Type B pancreatic cell (in vitro differentiated cells): ENCODE measurements around the gene MPPED1. TPM values are rescaled to one million over a fixed set of nuclear protein-coding genes. Genes with fewer than 3 reads are reported as not detected.

Experiments
- DNase-seq: peaks from one replicate; pipeline ENCODE4 v3.0.0; 2021; ENCODE audit warnings: mixed read lengths; ENCODE audit not compliant: unreplicated experiment; ENCODE audit errors: extremely low spot score
- H3K27ac Mint-ChIP-seq: 2 replicates; pipeline ENCODE4 v1.8.0; 2021; ENCODE audit warnings: mild to moderate bottlenecking, mixed read lengths
- H3K27me3 Mint-ChIP-seq: 2 replicates; pipeline ENCODE4 v1.8.0; 2021; ENCODE audit warnings: mixed read lengths
- H3K36me3 Mint-ChIP-seq: 2 replicates; pipeline ENCODE4 v1.8.0; 2021; ENCODE audit warnings: mixed read lengths
- H3K4me1 Mint-ChIP-seq: one replicate; pipeline ENCODE4 v1.8.0; 2021; ENCODE audit warnings: mixed read lengths; ENCODE audit not compliant: unreplicated experiment
- H3K4me3 Mint-ChIP-seq: 2 replicates; pipeline ENCODE4 v1.8.0; 2021; ENCODE audit warnings: mild to moderate bottlenecking, mixed read lengths
- H3K9me3 Mint-ChIP-seq: 2 replicates; pipeline ENCODE4 v1.8.0; 2021; ENCODE audit warnings: mixed read lengths
- CTCF ChIP-seq: fragments of 200-600 bp; sonication (generic); conservative IDR thresholded peaks from 2 replicates; pipeline ENCODE4 v1.5.0; 2021; ENCODE audit warnings: antibody characterized with exemption, mild to moderate bottlenecking
- total RNA-seq: library from RNA; stranded (reverse); gene quantifications from 2 replicates; pipeline ENCODE4 v1.2.1, GENCODE V29; 2021; ENCODE audit warnings: low replicate concordance

MPPED1 gene
- total RNA-seq, 1 donor from 2014 or later = 1.2 TPM

GRCh38 chr22:43473441-43473840, 61.6 kb downstream of the MPPED1 start:
- DNase-seq = no peak
- H3K4me3 Mint-ChIP-seq = no peak overlapping the region
- H3K9me3 Mint-ChIP-seq = no peaks in the 10 kb centered on the region
- peaks cover 5% of the 10 kb centered on the region for H3K36me3 Mint-ChIP-seq
- no peak overlapping the region for H3K27ac Mint-ChIP-seq
- H3K4me1 Mint-ChIP-seq = no peaks in the 10 kb centered on the region
- no peak for TF ChIP-seq CTCF
- H3K27me3 Mint-ChIP-seq = peaks cover 28% of the 10 kb centered on the region

GRCh38 chr22:43474161-43475101, 62.6 kb downstream of the MPPED1 start:
- no peak overlapping the region for H3K27ac Mint-ChIP-seq
- peaks cover 5% of the 10 kb centered on the region for H3K36me3 Mint-ChIP-seq
- no peak for DNase-seq
- no peak for TF ChIP-seq CTCF
- H3K27me3 Mint-ChIP-seq = peaks cover 21% of the 10 kb centered on the region
- H3K4me3 Mint-ChIP-seq = no peak overlapping the region
- H3K9me3 Mint-ChIP-seq = no peaks in the 10 kb centered on the region
- peaks cover 3% of the 10 kb centered on the region for H3K4me1 Mint-ChIP-seq

- H3K9me3 Mint-ChIP-seq = no peaks in the 10 kb centered on the region
Measured at GRCh38 chr22:43475549-43476076, 63.8 kb downstream of the MPPED1 start.

GRCh38 chr22:43476341-43476740, 64.5 kb downstream of the MPPED1 start:
- TF ChIP-seq CTCF = peak; percentile 32
- no peak for DNase-seq

More at GRCh38 chr22:43475549-43476076, 63.8 kb downstream of the MPPED1 start:
- DNase-seq = no peak
- Mint-ChIP-seq H3K36me3 (no peaks in the 10 kb centered on the region), H3K4me1 (peaks cover 3% of the 10 kb centered on the region), H3K27ac (no peak overlapping the region), H3K27me3 (peaks cover 10% of the 10 kb centered on the region), H3K4me3 (no peak overlapping the region)
- TF ChIP-seq CTCF = no peak

GRCh38 chr22:43476751-43477725, 65.2 kb downstream of the MPPED1 start:
- peaks cover 7% of the 10 kb centered on the region for H3K27me3 Mint-ChIP-seq
- no peak for DNase-seq
- no peak overlapping the region for H3K27ac Mint-ChIP-seq
- H3K36me3 Mint-ChIP-seq = no peaks in the 10 kb centered on the region
- no peak overlapping the region for H3K4me3 Mint-ChIP-seq
- H3K9me3 Mint-ChIP-seq = no peaks in the 10 kb centered on the region
- TF ChIP-seq CTCF = no peak
- H3K4me1 Mint-ChIP-seq = peaks cover 3% of the 10 kb centered on the region

More at GRCh38 chr22:43476341-43476740, 64.5 kb downstream of the MPPED1 start:
- no peak overlapping the region for H3K4me3 Mint-ChIP-seq
- H3K36me3 Mint-ChIP-seq = no peaks in the 10 kb centered on the region
- peaks cover 3% of the 10 kb centered on the region for H3K4me1 Mint-ChIP-seq
- no peaks in the 10 kb centered on the region for H3K9me3 Mint-ChIP-seq
- H3K27ac Mint-ChIP-seq = no peak overlapping the region
- peaks cover 7% of the 10 kb centered on the region for H3K27me3 Mint-ChIP-seq
